Activated CD8-positive, alpha-beta T cell treated with anti-CD3 and anti-CD28 coated beads for 36 hours (primary cell): ENCODE data around the gene LETM1. TPM values are rescaled to one million over a fixed set of nuclear protein-coding genes. Genes with fewer than 3 reads are reported as not detected.

ENCODE experiments used
- ATAC-seq: fragments of 200-7000 bp; cut with Tn5 transposase; one replicate; pipeline ENCODE4 v1.10.0; 2021; ENCODE audit warnings: mild to moderate bottlenecking, moderate library complexity
- CTCF ChIA-PET: fragments of 350-600 bp; sonication (Branson Sonifier 250); formaldehyde crosslinking; loops from one replicate; lab custom pipeline; 2021; ENCODE audit warnings: antibody characterized with exemption; lab: Charles Lee
- POLR2A ChIA-PET: fragments of 350-600 bp; sonication (Branson Sonifier 250); formaldehyde crosslinking; loops from one replicate; lab custom pipeline; 2021; ENCODE audit warnings: antibody characterized with exemption; lab: Charles Lee
- DNase-seq: peaks from one replicate; pipeline ENCODE4 v3.0.0-alpha.2; 2020
- H3K27ac Mint-ChIP-seq: one replicate; pipeline ENCODE4 v1.8.0; 2021; ENCODE audit warnings: mild to moderate bottlenecking, mixed read lengths
- H3K27me3 Mint-ChIP-seq: one replicate; pipeline ENCODE4 v1.8.0; 2021; ENCODE audit warnings: mixed read lengths
- H3K36me3 Mint-ChIP-seq: one replicate; pipeline ENCODE4 v1.8.0; 2021; ENCODE audit warnings: low read depth, mixed read lengths
- H3K4me1 Mint-ChIP-seq: one replicate; pipeline ENCODE4 v1.8.0; 2021; ENCODE audit warnings: low read depth, mixed read lengths
- H3K4me3 Mint-ChIP-seq: one replicate; pipeline ENCODE4 v1.8.0; 2021; ENCODE audit warnings: mild to moderate bottlenecking, moderate library complexity, mixed read lengths
- H3K9me3 Mint-ChIP-seq: one replicate; pipeline ENCODE4 v1.8.0; 2021; ENCODE audit warnings: mixed read lengths
- CTCF ChIP-seq: fragments of 200-600 bp; IDR thresholded peaks from one replicate; pipeline ENCODE4 v1.8.0; 2022; ENCODE audit warnings: antibody characterized with exemption, mild to moderate bottlenecking
- intact Hi-C: fragments of 100-400 bp; cut with micrococcal nuclease; formaldehyde crosslinking; loops from one replicate; pipeline ENCODE4 v1.10.0; 2022
- total RNA-seq, 2 experiments: library from RNA; stranded (reverse); gene quantifications; one replicate each; pipeline ENCODE4 v1.2.3, GENCODE V29; 2021

The LETM1 gene
- total RNA-seq, 2 experiments from 2014 or later: 49.4 to 53.2 TPM

- TF ChIP-seq CTCF: no peak
- Mint-ChIP-seq H3K9me3 (no peaks in the 10 kb centered on the region), H3K4me3 (no peak overlapping the region), H3K36me3 (peaks cover 25% of the 10 kb centered on the region), H3K27me3 (no peaks in the 10 kb centered on the region), H3K4me1 (no peaks in the 10 kb centered on the region), H3K27ac (no peak overlapping the region)
- POLR2A ChIA-PET: no interaction called here
- no peak for DNase-seq
- CTCF ChIA-PET: interaction anchor here (0.7 to 1.0 kb wide), 4 partner anchors 8 to 71 kb away, joined by 3 to 4 read pairs (median 3); no protein-coding TSS in a partner anchor
- no peak for ATAC-seq
- intact Hi-C loops: no loop called here
Measured at GRCh38 chr4:1819284-1819683, 36.7 kb downstream of the LETM1 start.

- ATAC-seq (no peak), DNase-seq (no peak)
- intact Hi-C loops: no loop called here
- CTCF ChIA-PET: interaction anchor here (5.2 kb wide), 1 partner anchor 70 kb away, joined by 46 read pairs; no protein-coding TSS in a partner anchor
- Mint-ChIP-seq H3K4me3 (no peak overlapping the region), H3K27me3 (no peaks in the 10 kb centered on the region), H3K4me1 (no peaks in the 10 kb centered on the region), H3K36me3 (peaks cover 13% of the 10 kb centered on the region), H3K9me3 (no peaks in the 10 kb centered on the region), H3K27ac (no peak overlapping the region)
- POLR2A ChIA-PET: interaction anchor here (3.4 kb wide), 1 partner anchor 69 kb away, joined by 8 read pairs; no protein-coding TSS in a partner anchor
- TF ChIP-seq CTCF: no peak
Measured at GRCh38 chr4:1815997-1816860, 39.7 kb downstream of the LETM1 start.

- Mint-ChIP-seq H3K36me3 (peaks cover 11% of the 10 kb centered on the region), H3K4me3 (no peak overlapping the region), H3K4me1 (no peaks in the 10 kb centered on the region), H3K27ac (no peak overlapping the region), H3K9me3 (no peaks in the 10 kb centered on the region), H3K27me3 (no peaks in the 10 kb centered on the region)
- ATAC-seq (no peak), DNase-seq (no peak)
- intact Hi-C loops: no loop called here
- no peak for TF ChIP-seq CTCF
- POLR2A ChIA-PET: interaction anchor here (3.4 kb wide), 1 partner anchor 68 kb away, joined by 8 read pairs; no protein-coding TSS in a partner anchor
- CTCF ChIA-PET: interaction anchor here (0.9 to 5.2 kb wide), 2 partner anchors 21 to 69 kb away, joined by 3 to 46 read pairs; no protein-coding TSS in a partner anchor
Measured at GRCh38 chr4:1815096-1815996, 40.6 kb downstream of the LETM1 start.

- DNase-seq: no peak
- TF ChIP-seq CTCF: no peak
- H3K36me3 Mint-ChIP-seq: peaks cover 4% of the 10 kb centered on the region
- intact Hi-C loops: no loop called here
- H3K27me3 Mint-ChIP-seq: no peaks in the 10 kb centered on the region
- H3K4me3 Mint-ChIP-seq: no peak overlapping the region
- H3K9me3 Mint-ChIP-seq: no peaks in the 10 kb centered on the region
- no peaks in the 10 kb centered on the region for H3K4me1 Mint-ChIP-seq
- H3K27ac Mint-ChIP-seq: no peak overlapping the region
- CTCF ChIA-PET: interaction anchor here (5.2 kb wide), 1 partner anchor 68 kb away, joined by 46 read pairs; no protein-coding TSS in a partner anchor
- ATAC-seq: no peak
- POLR2A ChIA-PET: interaction anchor here (3.4 kb wide), 1 partner anchor 67 kb away, joined by 8 read pairs; no protein-coding TSS in a partner anchor
Measured at GRCh38 chr4:1814453-1814852, 41.5 kb downstream of the LETM1 start.
